Hindlimb muscle (tissue), 1 donor: ENCODE measurements around the gene APLN. TPM values are rescaled to one million over a fixed set of nuclear protein-coding genes. Genes with fewer than 3 reads are reported as not detected.

Experiments used
- polyA plus RNA-seq: library from polyadenylated mRNA; unstranded; fragments of 120-200 nt; gene quantifications from one replicate; pipeline ENCODE4 v1.2.1, GENCODE V29; 2013; ENCODE audit not compliant: insufficient read length

Gene APLN
- polyA plus RNA-seq, 1 donor = 15.7 TPM

Other genes starting within 250 kb of the APLN start
- gene SMARCA1, start 131.5 kb downstream of the APLN start, polyA plus RNA-seq = 78.2 TPM
- 11.0 TPM for gene OCRL, start 114.7 kb downstream of the APLN start, polyA plus RNA-seq
- gene XPNPEP2, start 84.0 kb upstream of the APLN start, polyA plus RNA-seq = 3.9 TPM
- 3.1 TPM for gene SASH3, start 125.0 kb upstream of the APLN start, polyA plus RNA-seq
- gene ZDHHC9, start 188.9 kb upstream of the APLN start, polyA plus RNA-seq = 33.6 TPM